ENCODE measurements around the gene CHST14.

Gene CHST14

DNA sequence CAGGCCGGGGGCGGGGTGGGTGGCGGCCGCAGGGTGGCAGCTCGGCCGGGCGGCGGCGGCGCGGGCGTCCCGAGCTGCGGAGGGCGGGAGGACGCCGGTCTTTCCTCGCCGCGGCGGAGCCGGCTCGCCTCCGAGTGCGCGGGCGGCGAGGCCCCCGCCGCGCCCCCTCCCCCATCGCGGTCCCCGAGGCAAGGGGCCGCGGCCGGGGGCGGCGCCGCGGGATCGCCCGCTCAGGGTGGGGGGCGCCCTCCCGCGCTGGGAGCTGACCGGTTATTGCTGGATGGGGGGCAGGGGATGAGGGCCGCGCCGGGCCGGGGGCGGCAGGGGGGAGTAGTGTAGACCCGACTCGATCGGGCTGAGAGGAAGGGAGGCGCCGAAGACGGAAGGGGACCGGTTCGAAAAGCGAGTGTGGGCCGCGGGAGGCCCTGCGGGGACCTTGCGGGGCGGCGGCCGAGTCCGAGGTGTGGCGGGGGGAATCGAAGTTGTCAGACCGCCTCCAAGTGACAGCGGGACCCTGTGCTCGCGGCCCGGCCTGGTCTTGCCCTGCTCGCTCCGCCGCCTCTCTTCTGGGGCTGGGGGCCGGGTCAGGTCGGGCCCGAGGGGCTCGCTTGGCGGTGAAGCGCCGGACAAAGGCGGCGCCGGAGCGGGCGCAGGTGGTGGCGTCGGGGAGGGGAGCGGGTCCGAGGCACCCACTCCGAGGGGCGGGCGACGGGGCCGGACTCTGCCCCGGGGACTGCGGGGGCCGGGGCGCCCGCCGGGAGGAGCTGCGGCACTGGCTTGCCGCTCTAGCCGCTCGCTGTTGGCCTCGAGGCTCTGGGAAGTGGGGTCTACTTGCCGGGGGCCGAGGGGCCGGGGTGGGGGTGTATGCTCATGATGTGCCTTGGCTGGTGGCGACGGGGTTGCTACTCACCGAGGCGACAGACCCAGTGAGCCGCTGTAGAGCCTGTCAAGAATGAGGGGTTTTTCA, 28.9 kb upstream of the CHST14 start:
- peaks cover 4% of the 10 kb centered on the region for H3K27me3 ChIP-seq (ENCODE audit: insufficient read depth, insufficient read length)
- TF ChIP-seq SUZ12 (IDR thresholded peaks at IDR 0.05; ENCODE audit: extremely low read depth, insufficient read depth, insufficient read length) (no peak), ZNF274 (IDR thresholded peaks at IDR 0.05; ENCODE audit: low read depth, low read length) (no peak), YY1 (IDR thresholded peaks at IDR 0.05; ENCODE audit: insufficient read depth, insufficient read length) (no peak)
- H3K4me3 ChIP-seq (ENCODE audit: insufficient read length, low read depth), result peak overlapping the region; percentile 65
- no peaks in the 10 kb centered on the region for H3K9me3 ChIP-seq (ENCODE audit: insufficient read depth, low read length)
- DNase-seq (ENCODE audit: low read depth, low spot score), result no peak
- H3K9ac ChIP-seq (ENCODE audit: insufficient read length, low read depth), result peak overlapping the region; percentile 89
- peaks cover 17% of the 10 kb centered on the region for H3K36me3 ChIP-seq (ENCODE audit: insufficient read depth, insufficient read length, low read length)
- peaks cover 24% of the 10 kb centered on the region for H3K4me1 ChIP-seq (ENCODE audit: insufficient read depth, insufficient read length)

DNA sequence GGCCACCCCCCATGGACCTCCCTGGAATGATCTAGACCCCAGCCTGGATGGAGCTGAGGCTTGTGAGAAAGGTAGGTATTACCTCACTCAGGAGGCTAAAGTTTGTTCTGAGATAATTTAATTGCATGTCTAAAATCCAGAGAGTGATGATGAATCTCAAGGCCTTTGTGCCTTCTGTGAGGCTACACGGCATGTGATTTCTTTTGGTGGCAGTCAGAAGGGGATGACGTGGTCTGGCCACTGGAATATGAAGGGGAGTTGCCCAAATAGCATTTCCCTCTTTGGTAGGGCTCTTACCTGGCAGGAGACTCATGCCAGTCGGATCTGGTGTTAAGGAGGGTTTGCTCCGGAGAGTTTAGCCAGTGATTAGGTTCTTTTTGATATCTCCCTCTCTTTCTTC, 27.5 kb upstream of the CHST14 start:
- H3K36me3 ChIP-seq (ENCODE audit: insufficient read depth, insufficient read length, low read length), result peaks cover 21% of the 10 kb centered on the region
- no peak for DNase-seq (ENCODE audit: low read depth, low spot score)
- H3K9me3 ChIP-seq (ENCODE audit: insufficient read depth, low read length), result no peaks in the 10 kb centered on the region
- no peaks in the 10 kb centered on the region for H3K27me3 ChIP-seq (ENCODE audit: insufficient read depth, insufficient read length)
- H3K4me1 ChIP-seq (ENCODE audit: insufficient read depth, insufficient read length), result peaks cover 20% of the 10 kb centered on the region
- peak overlapping the region; percentile 79 for H3K9ac ChIP-seq (ENCODE audit: insufficient read length, low read depth)
- H3K4me3 ChIP-seq (ENCODE audit: insufficient read length, low read depth), result peak overlapping the region; percentile 11
- TF ChIP-seq ZNF274 (IDR thresholded peaks at IDR 0.05; ENCODE audit: low read depth, low read length) (no peak), YY1 (IDR thresholded peaks at IDR 0.05; ENCODE audit: insufficient read depth, insufficient read length) (no peak), SUZ12 (IDR thresholded peaks at IDR 0.05; ENCODE audit: extremely low read depth, insufficient read depth, insufficient read length) (no peak)

DNA sequence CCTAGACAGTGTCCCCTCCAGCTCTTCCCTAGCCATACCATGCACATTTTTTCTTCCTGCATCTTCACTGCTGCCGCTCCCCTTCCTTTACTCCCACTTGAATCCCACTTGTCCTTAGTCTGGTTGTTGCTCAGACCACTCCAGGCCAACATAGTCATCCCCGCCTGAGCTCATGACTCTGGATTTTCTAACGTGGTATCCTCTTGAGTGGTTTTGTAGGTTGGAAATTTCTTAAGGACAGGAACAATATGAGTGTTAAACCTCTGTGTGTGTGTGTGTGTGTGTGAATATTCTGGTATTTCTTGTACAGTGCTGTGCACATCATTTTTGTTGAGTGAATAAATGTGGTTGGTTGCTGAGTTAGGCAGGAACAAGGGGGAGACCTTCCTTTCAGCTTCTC, 26.9 kb upstream of the CHST14 start:
- DNase-seq (ENCODE audit: low read depth, low spot score), result no peak
- Histone ChIP-seq H3K4me3 (ENCODE audit: insufficient read length, low read depth) (no peak overlapping the region), H3K9me3 (ENCODE audit: insufficient read depth, low read length) (no peaks in the 10 kb centered on the region), H3K9ac (ENCODE audit: insufficient read length, low read depth) (peak overlapping the region; percentile 79), H3K36me3 (ENCODE audit: insufficient read depth, insufficient read length, low read length) (peaks cover 24% of the 10 kb centered on the region), H3K27me3 (ENCODE audit: insufficient read depth, insufficient read length) (no peaks in the 10 kb centered on the region), H3K4me1 (ENCODE audit: insufficient read depth, insufficient read length) (peaks cover 14% of the 10 kb centered on the region)
- TF ChIP-seq ZNF274 (IDR thresholded peaks at IDR 0.05; ENCODE audit: low read depth, low read length) (no peak), SUZ12 (IDR thresholded peaks at IDR 0.05; ENCODE audit: extremely low read depth, insufficient read depth, insufficient read length) (no peak), YY1 (IDR thresholded peaks at IDR 0.05; ENCODE audit: insufficient read depth, insufficient read length) (no peak)

GRCh38 chr15:40444736-40445135, 26.0 kb upstream of the CHST14 start:
- Histone ChIP-seq H3K4me1 (ENCODE audit: insufficient read depth, insufficient read length) (peaks cover 11% of the 10 kb centered on the region), H3K9me3 (ENCODE audit: insufficient read depth, low read length) (no peaks in the 10 kb centered on the region), H3K4me3 (ENCODE audit: insufficient read length, low read depth) (no peak overlapping the region), H3K9ac (ENCODE audit: insufficient read length, low read depth) (no peak overlapping the region), H3K27me3 (ENCODE audit: insufficient read depth, insufficient read length) (no peaks in the 10 kb centered on the region), H3K36me3 (ENCODE audit: insufficient read depth, insufficient read length, low read length) (peaks cover 24% of the 10 kb centered on the region)
- DNase-seq (ENCODE audit: low read depth, low spot score), result no peak
- TF ChIP-seq ZNF274 (IDR thresholded peaks at IDR 0.05; ENCODE audit: low read depth, low read length) (no peak), YY1 (IDR thresholded peaks at IDR 0.05; ENCODE audit: insufficient read depth, insufficient read length) (no peak), SUZ12 (IDR thresholded peaks at IDR 0.05; ENCODE audit: extremely low read depth, insufficient read depth, insufficient read length) (no peak)

DNA sequence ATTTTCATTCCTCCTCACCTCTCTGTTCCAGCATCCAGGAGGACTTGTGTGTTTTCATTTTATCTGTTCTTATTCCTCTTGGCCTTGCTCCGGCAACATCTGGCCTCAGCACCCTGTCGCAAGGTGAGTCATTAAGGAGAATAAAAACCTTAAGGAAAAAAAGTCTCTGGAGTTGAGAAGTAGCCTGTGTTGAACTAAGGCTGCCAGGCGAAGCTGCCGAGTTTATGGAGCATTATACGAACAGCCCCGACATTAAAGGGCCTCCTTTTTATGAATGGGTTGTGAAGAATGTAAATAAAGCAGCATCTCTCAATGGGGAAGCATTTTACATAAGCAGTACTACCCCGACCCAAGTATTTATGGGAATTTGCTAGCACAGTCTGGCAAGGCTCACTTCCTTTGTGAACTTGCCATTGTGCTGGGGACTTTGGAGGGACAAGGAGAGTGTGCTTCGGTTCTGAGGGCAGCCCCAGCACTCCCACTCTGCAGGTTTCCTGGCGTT, 25.3 kb upstream of the CHST14 start:
- Histone ChIP-seq H3K27me3 (ENCODE audit: insufficient read depth, insufficient read length) (no peaks in the 10 kb centered on the region), H3K36me3 (ENCODE audit: insufficient read depth, insufficient read length, low read length) (peaks cover 30% of the 10 kb centered on the region), H3K4me1 (ENCODE audit: insufficient read depth, insufficient read length) (peaks cover 12% of the 10 kb centered on the region), H3K9me3 (ENCODE audit: insufficient read depth, low read length) (no peaks in the 10 kb centered on the region), H3K4me3 (ENCODE audit: insufficient read length, low read depth) (no peak overlapping the region), H3K9ac (ENCODE audit: insufficient read length, low read depth) (no peak overlapping the region)
- no peak for TF ChIP-seq SUZ12 (IDR thresholded peaks at IDR 0.05; ENCODE audit: extremely low read depth, insufficient read depth, insufficient read length)
- TF ChIP-seq ZNF274 (IDR thresholded peaks at IDR 0.05; ENCODE audit: low read depth, low read length), result no peak
- no peak for TF ChIP-seq YY1 (IDR thresholded peaks at IDR 0.05; ENCODE audit: insufficient read depth, insufficient read length)
- DNase-seq (ENCODE audit: low read depth, low spot score), result no peak

DNA sequence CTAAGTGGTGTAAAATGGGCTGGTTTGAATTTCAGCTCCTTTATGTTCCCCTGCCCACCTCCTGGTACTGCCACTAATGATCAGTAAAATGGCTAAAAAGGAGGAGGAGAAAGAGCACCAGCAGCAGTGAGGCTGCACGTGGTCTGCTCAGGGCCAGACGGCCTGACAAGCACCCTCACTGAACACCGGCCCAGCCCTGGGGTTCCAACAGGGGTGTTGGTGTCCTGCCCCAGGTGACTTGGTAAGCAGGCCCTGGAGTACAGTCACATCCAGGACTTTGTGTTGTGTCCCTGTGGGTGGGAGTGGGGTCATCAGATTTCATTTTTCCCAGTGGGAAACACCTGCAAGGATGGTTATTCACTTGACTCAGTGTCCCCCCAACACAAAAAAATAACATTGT, 24.6 kb upstream of the CHST14 start:
- TF ChIP-seq SUZ12 (IDR thresholded peaks at IDR 0.05; ENCODE audit: extremely low read depth, insufficient read depth, insufficient read length) (no peak), ZNF274 (IDR thresholded peaks at IDR 0.05; ENCODE audit: low read depth, low read length) (no peak), YY1 (IDR thresholded peaks at IDR 0.05; ENCODE audit: insufficient read depth, insufficient read length) (no peak)
- Histone ChIP-seq H3K9me3 (ENCODE audit: insufficient read depth, low read length) (no peaks in the 10 kb centered on the region), H3K4me1 (ENCODE audit: insufficient read depth, insufficient read length) (peaks cover 13% of the 10 kb centered on the region), H3K4me3 (ENCODE audit: insufficient read length, low read depth) (no peak overlapping the region), H3K27me3 (ENCODE audit: insufficient read depth, insufficient read length) (no peaks in the 10 kb centered on the region), H3K36me3 (ENCODE audit: insufficient read depth, insufficient read length, low read length) (peaks cover 31% of the 10 kb centered on the region), H3K9ac (ENCODE audit: insufficient read length, low read depth) (no peak overlapping the region)
- DNase-seq (ENCODE audit: low read depth, low spot score), result no peak

- TF ChIP-seq YY1 (IDR thresholded peaks at IDR 0.05; ENCODE audit: insufficient read depth, insufficient read length), result no peak
- TF ChIP-seq SUZ12 (IDR thresholded peaks at IDR 0.05; ENCODE audit: extremely low read depth, insufficient read depth, insufficient read length), result no peak
- no peak for TF ChIP-seq ZNF274 (IDR thresholded peaks at IDR 0.05; ENCODE audit: low read depth, low read length)
- no peak overlapping the region for H3K9ac ChIP-seq (ENCODE audit: insufficient read length, low read depth)
- H3K4me1 ChIP-seq (ENCODE audit: insufficient read depth, insufficient read length), result peaks cover 22% of the 10 kb centered on the region
- no peaks in the 10 kb centered on the region for H3K27me3 ChIP-seq (ENCODE audit: insufficient read depth, insufficient read length)
- H3K36me3 ChIP-seq (ENCODE audit: insufficient read depth, insufficient read length, low read length), result peaks cover 26% of the 10 kb centered on the region
- no peaks in the 10 kb centered on the region for H3K9me3 ChIP-seq (ENCODE audit: insufficient read depth, low read length)
- no peak overlapping the region for H3K4me3 ChIP-seq (ENCODE audit: insufficient read length, low read depth)
- no peak for DNase-seq (ENCODE audit: low read depth, low spot score)
Measured at GRCh38 chr15:40448354-40448753, 22.4 kb upstream of the CHST14 start.
